KOPT-K1 (cell line): ENCODE results near the gene NLRP6.
"Not testable (repeated sequence)": the region's sequence is repeated elsewhere in the genome, so short reads cannot be mapped to it uniquely, and the experiment has no call there.

Experiments used
- H3K27ac ChIP-seq: fragments of 200-600 bp; sonication (generic); 2 replicates; pipeline ENCODE4 v1.5.1; 2016; ENCODE audit warnings: antibody characterized with exemption, mild to moderate bottlenecking, low read depth, low read length; ENCODE audit not compliant: poor library complexity, severe bottlenecking
- H3K36me3 ChIP-seq: fragments of 200-600 bp; sonication (generic); 2 replicates; pipeline ENCODE4 v1.5.1; 2017; ENCODE audit warnings: antibody characterized with exemption, mild to moderate bottlenecking, low read length, moderate library complexity; ENCODE audit not compliant: insufficient read depth
- H3K9me3 ChIP-seq: fragments of 200-600 bp; sonication (generic); 2 replicates; pipeline ENCODE4 v1.5.1; 2017; ENCODE audit warnings: antibody characterized with exemption, low read length, mild to moderate bottlenecking; ENCODE audit not compliant: insufficient read depth, poor library complexity, severe bottlenecking

Gene NLRP6

GRCh38 chr11:314554-314875, 36.3 kb downstream of the NLRP6 start:
- not testable (repeated sequence) for H3K9me3 ChIP-seq
- peaks cover 16% of the 10 kb centered on the region for H3K36me3 ChIP-seq
- H3K27ac ChIP-seq, result peak overlapping the region; percentile 99

GRCh38 chr11:315051-315481, 36.9 kb downstream of the NLRP6 start:
- Histone ChIP-seq H3K36me3 (peaks cover 16% of the 10 kb centered on the region), H3K9me3 (no peaks in the 10 kb centered on the region), H3K27ac (peak overlapping the region; percentile 99)

- H3K27ac ChIP-seq, result peak overlapping the region; percentile 99
- H3K9me3 ChIP-seq, result no peaks in the 10 kb centered on the region
- H3K36me3 ChIP-seq, result peaks cover 16% of the 10 kb centered on the region
Observed at GRCh38 chr11:315516-315994, 37.3 kb downstream of the NLRP6 start.

- Histone ChIP-seq H3K27ac (peak overlapping the region; percentile 99), H3K36me3 (peaks cover 16% of the 10 kb centered on the region), H3K9me3 (no peaks in the 10 kb centered on the region)
Observed at GRCh38 chr11:316031-316701, 38.0 kb downstream of the NLRP6 start.

GRCh38 chr11:316891-317301, 38.7 kb downstream of the NLRP6 start:
- H3K36me3 ChIP-seq, result peaks cover 16% of the 10 kb centered on the region
- no peaks in the 10 kb centered on the region for H3K9me3 ChIP-seq
- peak overlapping the region; percentile 99 for H3K27ac ChIP-seq

DNA sequence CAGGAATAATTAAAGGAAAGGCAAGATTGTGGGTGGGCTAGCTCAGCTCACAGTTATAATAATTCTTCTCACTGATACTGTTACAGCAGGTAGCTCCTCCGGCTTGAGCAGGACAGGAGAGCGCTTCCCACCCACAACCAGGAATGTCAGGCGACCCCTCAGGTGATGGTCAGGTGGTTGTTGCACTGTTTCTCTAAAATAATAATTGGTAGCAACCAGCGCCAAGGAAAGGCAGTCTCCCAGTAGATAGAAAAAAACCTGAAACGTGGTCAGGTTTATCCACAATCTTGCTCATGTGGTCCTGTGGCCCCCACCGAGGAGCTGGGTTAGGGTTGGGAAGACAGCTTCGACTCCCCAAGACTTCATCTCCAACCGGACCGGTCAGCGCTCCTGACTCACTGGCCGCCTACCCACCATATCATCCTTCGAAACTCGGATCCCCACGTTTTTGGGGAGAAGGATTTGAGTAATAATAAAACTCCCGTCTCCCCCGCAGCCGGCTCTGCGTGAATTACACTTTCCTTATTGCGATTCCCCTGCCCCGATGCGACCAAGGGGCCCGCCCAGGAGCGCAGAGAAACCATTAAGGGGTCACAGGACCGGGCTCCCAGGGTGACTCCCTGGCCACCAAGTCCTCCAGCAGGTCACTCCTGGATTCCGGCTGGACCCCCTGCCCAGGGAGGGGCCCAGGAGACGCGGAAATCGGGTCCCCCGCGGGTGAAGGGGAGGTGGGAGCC, 39.6 kb downstream of the NLRP6 start:
- Histone ChIP-seq H3K27ac (peak overlapping the region; percentile 99), H3K36me3 (peaks cover 16% of the 10 kb centered on the region)
- H3K9me3 ChIP-seq, result not testable (repeated sequence)

DNA sequence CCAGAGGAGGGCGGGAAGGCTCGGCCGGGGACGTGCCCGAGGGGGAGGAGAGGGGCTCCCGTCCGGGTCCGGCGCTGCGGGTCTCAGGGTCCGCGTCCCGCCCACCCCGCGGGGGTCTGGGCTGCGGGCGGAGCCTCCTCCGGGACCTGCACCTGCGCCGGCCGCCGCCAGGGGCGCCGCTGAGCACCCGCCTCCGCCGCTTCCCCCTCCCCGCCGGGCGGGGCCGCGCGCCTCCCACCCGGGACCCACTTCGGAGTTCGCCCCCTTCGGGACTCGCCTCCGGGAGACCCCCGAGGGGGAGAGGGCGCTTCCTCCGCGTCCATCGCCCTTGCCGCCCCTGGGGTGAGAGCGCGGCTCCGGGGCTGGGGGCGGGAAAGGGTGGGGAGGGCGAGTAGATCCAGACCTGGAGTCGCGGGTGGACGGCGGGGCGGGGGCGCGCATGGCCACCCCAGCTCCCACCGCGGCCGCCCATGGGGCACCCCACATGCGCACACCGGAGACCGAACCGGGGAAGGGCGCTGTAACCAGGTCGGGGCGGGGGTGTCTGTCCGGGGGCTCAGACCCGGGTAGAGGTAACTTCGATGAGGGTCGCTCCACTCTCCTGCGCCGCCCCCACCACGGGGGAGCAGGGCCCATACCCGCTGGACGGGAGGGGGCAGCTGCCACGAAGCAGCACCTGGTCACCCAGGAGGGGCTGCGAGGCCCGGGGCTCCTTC, 40.4 kb downstream of the NLRP6 start:
- peak overlapping the region; percentile 58 for H3K27ac ChIP-seq
- not testable (repeated sequence) for H3K9me3 ChIP-seq
- peaks cover 16% of the 10 kb centered on the region for H3K36me3 ChIP-seq

- Histone ChIP-seq H3K27ac (peak overlapping the region; percentile 63), H3K36me3 (peaks cover 16% of the 10 kb centered on the region)
- not testable (repeated sequence) for H3K9me3 ChIP-seq
Observed at GRCh38 chr11:319121-319887, 41.1 kb downstream of the NLRP6 start.

DNA sequence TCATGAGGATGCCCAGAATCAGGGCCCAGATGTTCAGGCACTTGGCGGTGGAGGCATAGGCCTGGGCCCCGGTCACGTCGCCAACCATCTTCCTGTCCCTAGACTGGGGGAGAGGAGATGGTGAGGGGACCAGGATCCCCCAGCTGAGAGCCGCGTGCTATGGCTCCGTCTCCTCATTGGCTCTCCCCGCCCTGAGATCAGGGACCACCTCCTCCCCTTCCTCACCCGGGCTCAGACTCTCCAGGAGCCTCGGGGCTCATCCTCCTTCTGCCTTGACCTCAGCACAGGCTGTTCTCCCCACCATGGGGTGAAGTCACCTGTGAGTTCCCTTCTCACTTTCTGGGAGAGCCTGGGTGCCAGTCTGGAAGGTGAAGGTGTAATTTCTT, 41.7 kb downstream of the NLRP6 start:
- Histone ChIP-seq H3K36me3 (peaks cover 16% of the 10 kb centered on the region), H3K27ac (peak overlapping the region; percentile 63)
- not testable (repeated sequence) for H3K9me3 ChIP-seq

GRCh38 chr11:324156-324555, 45.9 kb downstream of the NLRP6 start:
- H3K9me3 ChIP-seq, result no peaks in the 10 kb centered on the region
- H3K36me3 ChIP-seq, result no peaks in the 10 kb centered on the region
- peak overlapping the region; percentile 42 for H3K27ac ChIP-seq

DNA sequence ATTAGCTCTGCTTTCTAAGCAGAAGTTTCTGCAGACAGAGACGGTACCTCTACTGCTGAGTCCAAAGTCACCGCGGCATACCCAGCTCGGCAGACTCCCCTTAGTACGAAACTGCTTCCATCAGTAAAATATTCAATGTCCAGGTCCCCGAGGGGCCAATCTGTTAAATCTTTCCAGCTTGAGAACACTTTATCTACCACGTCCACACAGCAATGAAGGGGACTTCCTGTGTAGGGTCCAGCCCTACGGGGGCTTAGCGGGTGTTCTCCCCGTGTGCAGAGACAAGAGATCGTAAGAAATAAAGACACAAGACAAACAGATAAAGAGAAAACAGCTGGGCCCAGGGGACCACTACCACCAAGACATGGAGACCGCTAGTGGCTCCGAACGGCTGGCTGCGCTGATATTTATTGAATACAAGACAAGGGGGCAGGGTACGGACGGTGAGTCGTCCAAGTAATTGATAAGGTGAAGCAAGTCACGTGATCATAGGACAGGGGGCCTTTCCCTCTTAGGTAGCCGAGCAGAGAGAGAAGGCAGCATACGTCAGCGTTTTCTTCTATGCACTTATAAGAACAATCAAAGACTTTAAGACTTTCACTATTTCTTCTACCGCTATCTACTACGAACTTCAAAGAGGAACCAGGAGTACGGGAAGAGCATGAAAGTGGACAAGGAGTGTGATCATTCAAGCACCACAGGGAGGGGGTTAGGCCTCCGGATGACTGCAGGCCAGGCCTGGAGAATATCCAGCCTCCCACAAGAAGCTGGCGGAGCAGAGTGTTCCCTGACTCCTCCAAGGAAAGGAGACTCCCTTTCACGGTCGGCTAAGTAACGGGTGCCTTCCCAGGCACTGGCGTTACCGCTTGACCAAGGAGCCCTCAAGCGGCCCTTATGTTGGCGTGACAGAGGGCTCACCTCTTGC, 46.6 kb downstream of the NLRP6 start:
- not testable (repeated sequence) for H3K36me3 ChIP-seq, H3K9me3 ChIP-seq
- H3K27ac ChIP-seq, result peak overlapping the region; percentile 42

DNA sequence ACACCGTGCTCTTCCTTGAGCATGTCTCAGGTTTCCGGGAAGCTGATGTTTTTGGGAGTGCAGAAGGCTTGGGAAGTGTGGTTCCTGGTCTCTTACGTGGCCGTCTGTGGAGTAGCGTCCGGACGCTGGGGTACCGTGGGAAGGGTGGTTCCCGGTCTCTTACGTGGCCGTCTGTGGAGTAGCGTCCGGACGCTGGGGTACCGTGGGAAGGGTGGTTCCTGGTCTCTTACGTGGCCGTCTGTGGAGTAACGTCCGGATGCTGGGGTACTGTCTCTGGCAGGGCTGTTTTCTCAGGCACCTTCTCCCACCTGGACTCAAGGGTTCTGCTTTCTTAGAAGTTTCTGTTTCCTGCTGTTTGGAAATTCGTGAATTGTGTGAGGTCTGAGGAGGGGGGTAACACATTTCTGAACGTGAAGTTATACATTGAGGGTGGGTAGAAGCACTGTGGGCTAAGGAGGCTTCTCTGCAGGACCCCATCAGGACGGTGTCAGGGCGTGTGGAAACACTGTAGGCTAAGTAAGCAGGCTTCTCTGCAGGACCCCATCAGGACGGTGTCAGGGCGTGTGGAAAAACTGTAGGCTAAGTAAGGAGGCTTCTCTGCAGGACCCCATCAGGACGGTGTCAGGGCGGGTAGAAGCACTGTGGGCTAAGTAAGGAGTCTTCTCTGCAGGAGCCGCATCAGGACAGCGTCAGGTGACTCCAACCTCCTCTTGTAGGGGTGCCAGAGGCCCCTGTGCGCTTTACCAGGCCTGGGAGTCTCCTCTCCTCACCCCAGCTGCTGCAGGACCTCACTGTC, 47.8 kb downstream of the NLRP6 start:
- H3K27ac ChIP-seq, result peak overlapping the region; percentile 96
- H3K9me3 ChIP-seq, result no peaks in the 10 kb centered on the region
- H3K36me3 ChIP-seq, result no peaks in the 10 kb centered on the region

- Histone ChIP-seq H3K27ac (peak overlapping the region; percentile 96), H3K9me3 (no peaks in the 10 kb centered on the region), H3K36me3 (no peaks in the 10 kb centered on the region)
Observed at GRCh38 chr11:326592-326841, 48.3 kb downstream of the NLRP6 start.
